GM18951 (cell line): ENCODE results near the gene DDIT3.

Experiments
- POLR2A ChIP-seq: IDR thresholded peaks from 4 replicates; pipeline ENCODE4 v1.6.1; 2011; ENCODE audit warnings: mild to moderate bottlenecking; ENCODE audit not compliant: insufficient read length, insufficient read depth; ENCODE audit errors: extremely low read depth
- in situ Hi-C: fragments of 300-500 bp; cut with MboI; formaldehyde crosslinking; loops from one replicate; pipeline ENCODE4 v1.12.0; 2022; ENCODE audit warnings: low sequenced_read_pairs, mixed read lengths, inconsistent platforms; ENCODE audit not compliant: unreplicated experiment

The DDIT3 gene

DNA sequence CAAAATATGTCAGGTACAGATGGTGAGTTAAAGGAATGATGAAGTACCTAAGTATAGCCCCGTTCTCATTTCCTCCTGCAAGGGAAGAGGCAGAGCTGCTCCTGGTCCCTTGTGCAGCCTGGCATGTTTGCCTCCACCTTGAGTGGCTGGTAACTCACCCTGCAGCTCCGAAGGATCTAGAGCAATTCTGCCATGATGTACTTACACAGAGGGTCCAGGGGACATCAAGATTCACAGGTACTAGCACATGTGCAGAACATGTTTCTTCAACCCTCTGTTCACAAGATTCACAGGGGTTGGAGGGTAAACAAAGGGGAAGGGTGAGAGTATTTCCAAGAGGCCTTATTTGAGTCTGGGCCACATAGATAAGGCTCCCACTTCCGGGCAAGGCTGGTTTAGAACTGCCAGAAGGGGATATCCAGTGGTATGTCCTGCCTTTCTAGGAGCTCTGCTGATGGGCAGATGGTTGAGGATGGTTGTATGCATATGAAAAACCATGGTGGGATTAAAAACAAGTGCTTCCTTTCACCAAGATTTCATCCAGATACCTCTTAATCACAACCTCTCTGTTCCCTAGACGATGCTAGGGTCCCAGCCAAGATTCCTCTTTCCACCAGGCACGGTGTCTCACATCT is 18.9 kb upstream of the DDIT3 start:
- TF ChIP-seq POLR2A, result no peak
- in situ Hi-C loops, result no loop called here

- in situ Hi-C loops, result no loop called here
- TF ChIP-seq POLR2A, result no peak
Observed at GRCh38 chr12:57536597-57536942, 16.3 kb upstream of the DDIT3 start.

DNA sequence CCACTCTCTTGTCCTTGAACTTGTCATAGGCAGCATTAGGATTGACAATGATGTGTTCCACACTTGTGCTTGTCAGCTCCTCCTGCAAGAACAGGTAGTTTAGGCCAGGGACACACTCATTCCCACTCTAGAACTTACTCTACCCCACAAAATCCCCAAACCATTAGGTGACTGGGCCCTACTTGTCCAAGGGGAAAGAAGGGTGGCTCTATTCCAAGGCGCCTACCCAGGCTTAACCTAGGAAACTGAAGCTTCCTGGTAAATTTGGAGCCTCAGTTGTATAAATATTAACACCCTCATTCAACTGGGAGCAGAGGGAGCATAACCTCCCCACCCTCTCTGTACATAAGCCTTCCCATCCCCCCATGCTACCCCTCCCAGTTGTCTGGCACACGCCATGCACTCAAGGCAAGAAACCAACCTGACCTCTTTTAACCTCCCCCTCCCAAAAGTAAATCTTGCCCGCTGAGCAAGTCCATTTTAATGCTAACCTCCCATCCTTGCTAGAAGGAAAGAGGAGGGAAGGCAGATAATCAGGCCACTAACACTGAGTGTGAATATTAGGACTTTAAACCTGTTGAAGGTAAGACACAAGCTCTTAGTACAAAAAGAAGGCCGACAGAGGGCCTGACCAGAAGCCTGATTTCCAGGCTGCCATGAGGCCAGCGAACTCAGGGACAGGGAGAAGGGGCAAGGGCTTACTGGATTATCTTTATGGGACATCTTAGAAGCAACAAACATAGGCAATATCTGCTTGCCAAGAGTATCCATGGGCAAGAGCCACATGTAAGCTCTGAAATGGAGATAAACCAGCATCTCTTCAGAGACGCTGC is 15.7 kb upstream of the DDIT3 start:
- in situ Hi-C loops, result no loop called here
- TF ChIP-seq POLR2A, result no peak

- in situ Hi-C loops, result no loop called here
- TF ChIP-seq POLR2A, result no peak
Observed at GRCh38 chr12:57534991-57535543, 14.8 kb upstream of the DDIT3 start.

DNA sequence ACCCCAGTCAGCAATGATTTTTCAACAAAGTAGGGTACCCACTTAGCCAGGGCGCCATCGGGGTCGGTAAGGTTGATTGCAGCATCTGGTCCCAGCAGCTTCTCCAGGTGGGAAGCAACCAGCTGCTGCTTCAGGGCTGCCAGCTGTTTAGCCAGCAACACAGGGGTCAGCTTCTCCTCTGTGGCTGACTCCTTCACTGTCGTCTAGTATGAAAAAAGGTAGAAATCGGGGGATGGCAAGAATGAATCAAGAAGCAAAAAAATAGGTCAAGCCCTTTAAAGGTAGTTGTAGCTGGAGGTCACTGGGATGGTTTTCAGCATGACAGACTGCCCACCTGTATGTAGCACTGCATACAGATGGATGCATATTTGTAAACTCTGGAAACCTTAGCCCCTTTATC is 13.9 kb upstream of the DDIT3 start:
- TF ChIP-seq POLR2A, result no peak
- in situ Hi-C loops, result no loop called here

DNA sequence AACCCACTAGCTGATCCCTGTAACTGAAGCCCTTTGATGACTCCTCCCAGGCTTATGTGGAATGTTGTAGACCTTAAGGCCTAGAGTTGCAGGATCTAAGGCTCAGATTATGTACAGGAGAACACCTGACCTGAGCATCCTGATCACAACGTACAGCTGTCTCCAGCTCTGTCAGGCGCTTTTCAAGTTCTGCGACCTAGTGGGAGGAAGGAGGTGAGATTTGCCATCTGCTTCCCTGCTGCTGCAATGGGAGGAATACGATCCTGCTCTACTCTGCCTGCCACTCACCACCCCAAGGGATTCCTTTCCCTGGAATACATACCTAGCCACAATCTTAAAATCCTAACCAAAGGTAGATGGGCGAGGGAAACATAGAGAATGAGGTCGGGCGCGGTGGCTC is 12.8 kb upstream of the DDIT3 start:
- no peak for TF ChIP-seq POLR2A
- in situ Hi-C loops, result no loop called here

- TF ChIP-seq POLR2A, result no peak
- in situ Hi-C loops, result no loop called here
Observed at GRCh38 chr12:57531836-57532235, 11.5 kb upstream of the DDIT3 start.

- in situ Hi-C loops, result no loop called here
- TF ChIP-seq POLR2A, result no peak
Observed at GRCh38 chr12:57530396-57531142, 10.3 kb upstream of the DDIT3 start.

- in situ Hi-C loops, result no loop called here
- TF ChIP-seq POLR2A, result no peak
Observed at GRCh38 chr12:57529831-57530230, 9.5 kb upstream of the DDIT3 start.

- no peak for TF ChIP-seq POLR2A
- in situ Hi-C loops, result no loop called here
Observed at GRCh38 chr12:57528831-57529555, 8.7 kb upstream of the DDIT3 start.

GRCh38 chr12:57528176-57528575 is 7.9 kb upstream of the DDIT3 start:
- peak; percentile 7 for TF ChIP-seq POLR2A
- in situ Hi-C loops, result no loop called here

- TF ChIP-seq POLR2A, result no peak
- in situ Hi-C loops, result no loop called here
Observed at GRCh38 chr12:57527184-57527583, 6.9 kb upstream of the DDIT3 start.

DNA sequence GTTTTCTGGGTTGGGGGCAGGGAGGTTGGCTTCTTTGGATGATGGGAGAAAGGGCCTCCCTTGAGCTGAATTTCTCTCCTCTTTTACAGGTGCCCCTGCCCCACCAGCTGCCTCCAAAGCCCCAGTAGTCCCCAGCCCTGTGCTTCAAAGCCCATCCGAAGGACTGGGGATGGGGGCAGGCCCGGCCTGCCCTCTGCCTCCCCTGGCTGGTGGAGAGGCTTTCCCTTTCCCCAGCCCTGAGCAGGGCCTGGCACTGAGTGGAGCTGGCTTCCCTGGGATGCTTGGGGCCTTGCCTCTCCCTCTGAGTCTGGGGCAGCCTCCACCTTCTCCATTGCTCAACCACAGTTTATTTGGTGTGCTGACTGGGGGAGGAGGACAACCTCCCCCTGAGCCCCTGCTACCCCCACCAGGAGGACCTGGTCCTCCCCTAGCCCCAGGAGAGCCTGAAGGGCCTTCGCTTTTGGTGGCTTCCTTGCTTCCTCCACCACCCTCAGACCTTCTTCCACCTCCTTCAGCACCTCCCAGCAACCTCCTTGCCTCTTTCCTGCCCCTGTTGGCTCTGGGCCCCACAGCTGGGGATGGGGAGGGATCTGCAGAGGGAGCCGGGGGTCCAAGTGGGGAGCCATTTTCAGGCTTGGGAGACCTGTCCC is 6.3 kb upstream of the DDIT3 start:
- in situ Hi-C loops, result no loop called here
- TF ChIP-seq POLR2A, result no peak
